ENCODE results near the gene PAPOLA.

Gene PAPOLA

DNA sequence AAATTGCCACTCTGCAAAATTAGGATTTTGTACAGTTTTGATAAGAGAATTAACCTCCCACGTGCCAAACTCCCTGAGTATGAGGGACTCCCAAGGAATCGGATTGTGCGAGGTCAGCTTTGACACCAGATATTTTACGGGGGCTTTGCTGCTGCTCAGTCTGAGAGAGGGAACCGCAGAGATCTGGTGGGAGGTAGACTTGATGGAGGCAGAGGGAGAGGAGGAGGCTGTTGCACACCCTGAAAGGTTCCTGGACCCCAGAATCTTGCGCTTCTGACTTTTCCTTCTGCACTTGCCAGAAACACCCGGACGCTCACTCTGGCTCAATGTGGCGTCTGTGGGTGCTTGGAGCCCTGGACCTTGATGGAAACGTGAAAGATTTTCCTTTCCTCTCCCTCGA is 83.9 kb downstream of the PAPOLA start:
- no peak for DNase-seq (ENCODE audit: low spot score)

DNA sequence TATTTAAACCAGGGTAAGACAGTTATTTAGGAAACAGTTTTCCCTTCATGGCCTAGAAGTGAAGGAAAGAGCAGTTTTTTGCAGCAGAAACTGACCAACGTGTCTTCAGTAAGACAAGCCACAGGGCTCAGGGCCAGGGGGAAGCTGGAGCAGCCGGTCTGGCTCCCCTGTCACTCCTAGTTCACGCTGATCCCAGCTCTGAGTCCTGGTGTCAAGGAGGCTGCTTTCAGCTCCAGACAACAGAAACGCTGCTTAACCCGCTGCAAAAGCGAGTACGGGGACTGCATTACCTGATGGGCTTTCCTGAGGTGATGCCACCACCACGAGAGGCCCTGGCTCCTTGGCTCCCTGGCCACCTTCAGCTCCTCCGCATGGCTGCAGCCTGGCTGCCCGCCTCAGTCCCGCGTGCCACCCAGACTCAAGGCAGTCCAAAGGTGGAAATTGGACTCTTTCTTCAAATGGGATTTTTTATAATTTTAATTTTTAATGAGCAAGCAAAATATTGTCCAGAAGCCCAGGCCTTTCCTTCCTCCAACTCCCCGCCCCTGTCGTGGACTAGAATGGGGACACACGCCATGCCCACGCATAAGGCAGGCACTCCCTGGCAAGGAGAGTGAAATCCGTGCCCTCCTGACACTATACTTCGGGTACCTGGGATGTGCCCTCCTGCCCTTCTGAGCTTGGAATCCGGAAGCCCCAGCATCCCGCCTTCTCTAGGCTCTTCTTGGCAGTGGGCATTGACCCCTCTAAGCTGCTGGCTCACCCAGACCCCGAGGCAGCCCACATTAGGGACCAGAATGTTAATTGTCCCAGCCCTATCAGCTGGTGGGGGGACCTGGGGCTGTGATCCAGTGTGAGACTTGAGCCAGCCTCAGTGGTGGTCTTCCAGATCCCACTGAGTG is 85.0 kb downstream of the PAPOLA start:
- DNase-seq (ENCODE audit: low spot score): no peak

DNA sequence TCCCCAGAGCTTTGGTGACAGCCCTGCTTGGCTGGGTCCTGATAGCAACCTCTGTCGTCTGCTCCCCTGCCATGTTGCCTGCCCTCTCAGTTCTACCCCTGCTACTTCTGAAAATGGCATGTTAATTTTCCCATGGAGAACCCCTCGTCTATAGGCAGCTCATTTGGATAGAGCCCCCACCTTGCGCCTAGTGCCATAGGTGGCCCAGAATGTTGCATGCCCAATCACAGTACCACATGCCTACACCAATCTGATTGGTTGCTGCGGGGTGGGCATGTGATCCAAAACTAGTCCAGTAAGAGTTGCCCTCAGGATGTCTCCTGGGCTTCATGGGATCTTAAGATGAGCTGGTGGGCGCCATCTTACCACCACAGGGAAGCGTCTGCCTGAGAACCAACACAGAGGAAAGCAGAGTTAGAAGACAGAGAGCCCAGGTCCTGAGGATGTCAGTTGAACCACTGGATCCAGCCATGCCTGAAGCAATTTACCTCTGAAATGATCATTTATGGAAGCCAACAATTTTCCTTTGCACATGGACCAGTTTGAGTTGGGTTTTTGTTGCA is 85.7 kb downstream of the PAPOLA start:
- DNase-seq (ENCODE audit: low spot score): no peak

DNA sequence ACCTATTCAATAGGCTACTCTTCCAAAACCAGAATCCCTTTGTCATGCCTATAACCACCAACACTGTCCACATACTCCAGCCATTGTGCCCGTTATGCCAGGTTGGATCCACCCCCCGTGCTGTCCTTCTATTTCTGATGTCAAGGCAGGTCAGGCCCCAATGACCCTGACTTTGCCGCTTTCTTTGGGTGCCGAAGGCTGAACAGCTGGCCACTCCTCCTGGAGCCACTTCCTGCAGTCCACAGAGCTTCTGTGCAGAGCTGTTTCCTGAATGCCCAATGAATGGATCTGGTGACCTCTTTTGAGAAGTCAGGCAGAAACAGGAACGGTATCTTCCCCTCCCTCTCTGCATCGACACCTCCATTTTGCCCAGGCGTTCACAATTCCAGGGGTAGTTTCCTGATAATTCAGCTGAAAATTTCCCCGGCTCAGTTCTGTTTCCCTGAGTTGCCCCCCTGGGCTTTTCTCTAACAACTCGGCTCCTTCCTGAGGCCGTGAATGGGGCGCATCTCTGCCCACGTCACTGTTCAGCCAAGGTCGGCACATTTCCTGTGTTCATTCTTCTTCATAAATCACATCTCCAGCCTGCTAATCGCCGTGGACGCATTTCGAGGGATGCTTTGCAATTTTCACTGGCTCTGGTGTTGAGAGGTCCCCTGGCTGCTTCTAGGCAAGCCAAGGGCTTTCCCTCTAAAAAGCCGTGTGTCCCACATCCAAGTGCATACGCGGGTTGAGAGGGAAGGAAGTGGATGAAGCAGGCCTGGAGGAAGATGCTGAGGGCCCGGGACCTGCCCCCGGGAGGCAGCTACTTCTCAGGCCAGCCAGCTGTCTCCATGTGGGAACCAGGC is 86.5 kb downstream of the PAPOLA start:
- DNase-seq (ENCODE audit: low spot score): no peak

DNA sequence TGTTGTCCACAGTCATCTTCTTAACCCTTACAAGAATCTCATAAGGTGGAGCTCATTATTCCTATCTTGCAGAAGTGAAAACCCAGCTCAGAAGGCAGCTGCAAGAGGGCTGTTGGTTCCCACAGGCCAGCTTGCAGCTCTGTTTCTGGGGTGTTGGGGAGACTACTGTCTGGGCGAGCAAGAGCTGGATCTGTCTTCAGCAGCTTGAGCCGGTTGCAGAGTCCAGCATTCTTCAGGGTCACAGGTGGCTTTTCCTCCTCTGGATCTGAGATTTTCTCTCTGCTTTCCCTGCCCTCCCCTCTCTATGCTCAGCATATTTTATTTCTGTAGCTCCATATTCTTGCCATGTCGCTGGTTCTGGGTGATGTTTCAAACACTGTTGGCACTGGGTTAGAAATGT is 87.4 kb downstream of the PAPOLA start:
- DNase-seq (ENCODE audit: low spot score): no peak

DNA sequence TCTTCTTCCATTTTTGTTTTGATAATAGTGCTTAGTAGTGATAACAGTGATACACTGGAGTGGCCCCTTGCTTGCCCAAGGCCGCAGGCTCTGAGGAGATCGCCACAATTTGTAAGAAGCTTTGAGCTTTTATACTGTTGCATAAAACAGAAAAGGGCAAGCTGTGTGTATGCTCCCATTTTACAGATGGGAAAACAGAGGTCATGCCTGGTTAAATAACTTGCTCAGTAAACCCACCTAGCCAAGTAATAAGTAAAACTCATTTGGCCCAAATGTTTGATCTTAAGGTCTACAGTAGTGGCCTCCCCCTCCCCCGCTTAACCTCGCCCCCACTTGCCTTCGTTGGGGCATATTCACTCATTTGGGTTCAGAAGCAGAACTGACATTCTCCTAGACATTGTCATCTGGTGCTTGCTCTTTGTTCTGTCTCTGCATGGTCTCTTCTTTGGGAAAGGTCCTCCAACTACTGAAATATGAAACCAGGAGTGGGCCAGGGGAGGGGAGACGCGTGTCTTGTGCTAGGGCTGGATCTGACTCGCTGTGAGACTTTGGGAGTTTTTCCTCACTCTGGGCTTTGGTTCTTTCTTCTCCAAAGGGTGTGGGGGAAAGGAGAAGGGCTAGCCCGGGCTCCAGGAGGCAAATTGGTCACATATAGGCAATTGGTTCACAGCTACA is 88.1 kb downstream of the PAPOLA start:
- no peak for DNase-seq (ENCODE audit: low spot score)

DNA sequence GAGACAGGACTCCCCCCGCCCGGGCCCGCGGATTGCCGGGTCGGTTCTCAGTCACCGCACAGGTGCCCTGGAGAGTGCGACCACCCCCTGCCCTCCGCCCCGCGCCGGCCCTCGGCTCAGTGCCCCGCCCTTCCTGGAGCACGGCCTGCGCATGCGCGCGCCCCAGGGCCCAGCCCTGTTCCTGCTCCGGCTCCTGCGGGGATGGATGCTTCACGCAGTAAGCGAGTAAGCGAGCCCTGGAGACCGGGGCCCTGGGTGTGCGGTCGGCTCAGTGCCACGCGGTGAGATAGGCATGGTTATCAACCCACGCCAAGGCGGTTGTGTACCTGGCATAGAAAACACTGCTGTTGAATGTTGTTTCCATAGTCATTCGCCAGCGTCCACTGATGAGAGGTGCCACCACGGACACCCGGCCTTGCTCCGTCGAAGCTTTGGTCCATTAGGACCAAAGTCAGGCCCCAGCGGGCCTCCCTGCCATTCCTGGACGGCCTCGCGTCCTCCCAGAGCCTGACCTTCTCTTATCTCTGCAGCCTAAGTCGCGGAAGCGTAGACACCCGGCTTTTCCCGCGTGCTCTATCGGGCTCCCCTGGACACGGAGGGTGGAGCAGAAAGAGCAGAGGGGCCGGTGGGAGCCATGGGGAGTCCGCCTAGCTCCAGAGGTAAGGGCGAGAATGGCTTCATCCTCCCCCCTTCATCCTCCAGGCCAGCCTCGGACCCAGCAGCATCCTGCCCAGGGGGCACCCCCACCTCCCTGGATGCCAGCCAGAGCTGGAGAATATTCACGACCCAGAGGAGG is 90.6 kb downstream of the PAPOLA start:
- no peak for DNase-seq (ENCODE audit: low spot score)

DNA sequence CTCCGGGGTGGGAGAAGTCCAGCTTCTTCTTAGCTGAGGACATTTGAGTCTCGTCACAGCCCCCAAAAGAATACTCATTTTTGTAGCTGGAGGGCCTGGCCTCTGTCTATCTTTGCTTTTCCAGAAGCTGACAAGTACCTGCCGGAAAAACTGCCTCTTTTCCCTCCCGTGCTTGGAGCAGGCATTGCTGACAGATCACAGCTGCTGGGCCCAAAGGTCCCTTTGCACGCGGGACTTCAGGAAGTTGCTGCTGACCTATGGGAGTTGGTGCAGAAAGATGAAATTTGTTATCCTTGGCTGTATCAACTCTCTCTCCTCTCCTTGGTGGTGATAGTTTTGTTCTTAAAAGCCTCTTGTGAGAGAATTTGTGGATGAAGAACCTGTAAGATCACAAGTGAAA is 92.8 kb downstream of the PAPOLA start:
- DNase-seq (ENCODE audit: low spot score): no peak

DNA sequence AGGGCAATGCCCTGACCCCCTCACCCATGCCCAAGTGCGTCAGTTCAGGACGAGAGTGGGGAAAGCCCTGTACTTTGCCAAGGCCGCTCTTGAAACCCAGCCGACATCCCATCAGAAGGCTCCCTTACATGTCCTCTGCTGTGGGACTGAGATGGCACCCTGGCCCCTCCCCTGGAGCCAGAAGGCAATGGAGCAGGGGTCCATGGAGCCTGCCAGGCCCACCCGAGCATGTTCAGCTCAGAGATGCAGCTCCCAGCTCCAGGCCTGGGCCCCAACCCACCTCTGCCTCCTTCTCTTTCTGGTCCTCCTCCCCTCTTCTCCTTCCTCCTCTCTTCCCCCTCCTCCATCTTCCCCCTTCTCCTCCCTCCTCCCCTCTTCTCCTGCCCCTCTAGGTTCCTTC is 95.5 kb downstream of the PAPOLA start:
- no peak for DNase-seq (ENCODE audit: low spot score)

DNA sequence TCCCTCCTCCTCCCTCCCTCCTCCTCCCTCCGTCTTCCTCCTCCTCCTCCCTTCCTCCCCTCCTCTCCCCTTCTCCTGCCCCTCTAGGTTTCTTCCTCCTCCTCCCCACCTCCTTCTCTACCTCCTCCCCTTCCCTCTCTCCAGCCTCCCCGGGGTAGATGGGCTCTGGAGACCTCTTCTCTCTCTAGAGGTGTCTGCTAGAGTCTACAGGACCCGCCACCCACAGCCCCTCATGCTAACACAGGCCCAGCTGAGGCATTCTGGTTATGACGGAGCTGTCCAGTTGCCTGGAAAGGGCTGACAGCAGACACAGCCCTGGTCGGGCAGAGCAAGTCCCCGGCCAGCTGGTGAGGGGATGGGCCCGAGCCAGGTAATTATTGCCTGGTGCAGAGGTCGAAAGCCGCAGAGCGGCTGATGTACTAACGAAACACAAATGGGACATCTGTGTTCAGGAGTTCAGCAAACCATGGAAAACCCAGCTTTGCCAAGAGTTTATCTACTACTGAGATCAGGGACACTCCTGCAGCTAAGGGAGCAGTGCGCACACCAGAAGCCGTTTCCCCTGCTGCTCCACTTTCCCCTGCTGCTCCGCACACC is 96.2 kb downstream of the PAPOLA start:
- no peak for DNase-seq (ENCODE audit: low spot score)

DNA sequence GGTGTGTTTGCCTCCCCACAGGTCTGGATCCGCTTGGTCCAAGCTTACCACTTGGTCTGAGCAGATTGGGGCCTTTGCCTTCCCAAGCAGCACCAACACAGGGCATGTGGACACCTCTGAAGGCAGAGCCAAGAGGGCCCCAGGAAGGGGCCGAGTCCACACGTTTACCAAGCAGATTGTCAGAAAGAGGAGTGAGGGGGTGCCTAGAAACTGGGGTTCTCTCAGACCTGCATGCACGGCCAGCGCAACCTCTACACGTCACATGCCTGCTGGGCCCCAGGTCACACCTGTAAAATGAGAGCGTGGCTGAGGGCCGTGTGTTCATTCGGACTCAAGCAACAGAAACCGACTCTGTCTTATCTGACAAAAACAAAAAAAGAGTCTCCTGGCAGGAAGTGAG is 96.9 kb downstream of the PAPOLA start:
- DNase-seq (ENCODE audit: low spot score): no peak

DNA sequence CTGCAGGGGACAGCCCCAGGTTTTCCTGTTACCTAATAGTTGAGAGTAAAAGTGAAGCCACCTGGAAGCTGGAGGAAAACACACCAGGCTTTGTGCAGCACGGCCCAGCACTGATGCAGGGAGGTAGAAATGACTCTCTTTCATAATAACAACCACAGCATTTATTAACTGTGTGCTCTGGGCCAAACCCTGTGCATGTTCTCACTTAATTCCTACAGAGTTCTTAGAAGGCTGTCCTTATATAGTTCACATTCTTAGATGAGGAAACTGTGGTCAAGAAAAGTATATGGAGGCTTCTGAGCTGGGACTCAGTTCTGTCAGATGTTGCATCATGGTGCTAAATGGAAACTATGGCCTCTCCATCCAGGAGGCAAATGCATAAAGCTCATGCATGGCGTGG is 100.0 kb downstream of the PAPOLA start:
- no peak for DNase-seq (ENCODE audit: low spot score)

DNA sequence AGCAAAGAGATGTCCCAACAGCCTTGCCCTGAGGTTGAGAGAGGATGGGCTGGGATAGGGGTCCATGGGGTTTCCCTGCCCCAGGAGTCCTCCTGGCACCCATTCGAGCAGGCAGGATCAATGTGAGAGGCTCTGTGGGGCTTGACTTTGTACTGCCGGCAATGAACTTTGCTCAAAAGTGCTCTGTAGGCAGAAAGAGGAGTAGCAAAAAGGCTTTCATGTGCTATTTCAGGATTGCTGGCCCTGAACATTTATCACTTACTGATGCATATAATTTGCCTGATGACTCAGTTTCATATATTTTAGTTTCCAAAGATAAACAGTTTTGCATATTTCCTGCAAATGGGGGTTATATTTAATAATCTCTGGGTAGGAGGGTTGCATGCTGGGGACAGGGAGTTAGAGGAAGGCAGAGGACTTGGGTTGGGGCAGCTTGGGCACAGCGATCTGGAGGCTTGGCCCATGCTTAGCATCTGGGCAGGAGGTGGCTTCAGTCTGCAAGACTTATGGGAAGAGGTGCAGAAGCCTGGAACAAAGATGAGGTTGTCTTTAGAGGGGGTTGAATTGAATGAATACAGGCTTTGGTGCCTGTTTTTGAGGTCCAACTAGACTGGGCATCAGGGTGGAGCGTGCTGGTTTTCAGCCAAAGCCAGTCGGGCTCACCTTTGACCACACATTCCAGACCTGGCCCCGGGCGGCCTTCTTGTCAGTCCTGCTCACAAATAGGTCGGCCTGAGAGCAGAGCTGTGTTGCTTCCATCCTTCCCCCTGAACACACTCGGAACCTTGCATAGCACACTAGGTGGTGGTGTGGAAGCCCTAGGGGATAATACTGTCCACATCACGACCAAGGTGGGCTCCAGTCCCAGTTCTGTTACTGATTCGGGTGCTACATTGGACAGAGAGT is 101.4 kb downstream of the PAPOLA start:
- DNase-seq (ENCODE audit: low spot score): no peak

DNA sequence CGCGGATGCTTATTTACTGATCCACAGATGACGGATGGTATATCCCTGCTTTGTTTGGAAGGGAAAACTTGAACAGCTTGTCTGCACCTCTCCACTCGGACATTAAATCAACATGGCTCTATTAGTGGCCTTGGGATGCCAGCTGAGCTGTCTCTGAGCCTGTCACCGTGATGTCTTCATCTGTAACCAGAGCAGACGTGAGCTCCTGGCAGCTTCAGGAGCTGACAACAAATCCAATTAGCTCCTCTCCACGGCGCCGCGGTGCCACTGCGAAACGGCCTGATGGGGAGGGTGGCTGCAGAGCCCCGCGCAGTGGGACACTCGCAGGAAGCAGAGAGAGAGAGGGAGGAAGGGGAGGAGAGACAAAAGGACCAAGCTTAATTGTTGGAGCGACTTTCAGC is 112.3 kb downstream of the PAPOLA start:
- no peak for DNase-seq (ENCODE audit: low spot score)

DNA sequence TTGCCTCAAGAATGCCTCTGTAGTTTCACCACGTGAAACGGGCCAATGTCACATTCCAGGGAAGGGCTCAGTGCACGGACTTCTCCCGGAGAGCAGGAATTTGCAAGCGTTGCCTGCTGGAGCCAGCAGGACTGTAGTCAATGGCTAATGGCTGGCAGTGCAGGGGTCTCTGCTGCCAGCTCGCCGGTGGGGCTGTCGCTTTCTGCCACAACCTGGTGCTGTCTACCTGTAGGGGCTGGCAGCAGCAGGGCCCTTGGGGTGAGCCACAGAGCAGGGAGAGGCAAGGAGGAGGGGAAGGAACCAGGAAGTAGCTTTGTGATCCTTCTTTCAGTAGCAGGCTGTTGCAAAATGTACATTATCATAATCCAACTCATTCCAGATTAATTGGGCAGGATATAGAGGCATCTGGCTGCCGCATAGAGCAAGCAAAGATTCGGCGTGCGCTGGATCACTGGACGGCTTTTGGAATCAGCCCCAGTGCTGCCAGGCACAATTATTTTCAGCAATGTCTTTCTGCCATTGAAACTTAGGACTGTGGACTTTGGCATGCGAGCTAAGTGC is 114.1 kb downstream of the PAPOLA start:
- no peak for DNase-seq (ENCODE audit: low spot score)
